GM12878 (cell line): ENCODE results near the gene PIR. TPM values are rescaled to one million over a fixed set of nuclear protein-coding genes. Genes with fewer than 3 reads are reported as not detected.

Source experiments
- ATAC-seq: fragments of 200-7000 bp; cut with Tn5 transposase; 3 replicates; pipeline ENCODE4 v1.9.1; 2020; ENCODE audit warnings: mild to moderate bottlenecking, moderate library complexity
- BruUV-seq: library from RNA; stranded (reverse); fragments of 400-500 nt; replicated peaks from 2 replicates; lab custom pipeline; 2021; lab: Mats Ljungman, UMichigan
- CTCF ChIA-PET: fragments of 300-600 bp; sonication (Branson Sonifier 250); formaldehyde crosslinking; extraction: SDS; loops from one replicate; lab custom pipeline; 2021; ENCODE audit warnings: inconsistent platforms; lab: Yijun Ruan, JAX
- POLR2A ChIA-PET: fragments of 350-600 bp; formaldehyde crosslinking; extraction: SDS; loops from one replicate; lab custom pipeline; 2021; ENCODE audit warnings: inconsistent platforms; lab: Charles Lee
- RAD21 ChIA-PET: fragments of 300-600 bp; sonication (Branson Sonifier 250); formaldehyde crosslinking; loops from one replicate; lab custom pipeline; 2023; ENCODE audit warnings: antibody characterized with exemption; ENCODE audit not compliant: unreplicated experiment; lab: Charles Lee
- SMC1A ChIA-PET: fragments of 300-600 bp; sonication (Branson Sonifier 250); formaldehyde crosslinking; loops from one replicate; lab custom pipeline; 2023; ENCODE audit not compliant: unreplicated experiment, uncharacterized antibody; lab: Charles Lee
- DNase-seq: peaks from one replicate; pipeline ENCODE4 v3.0.0-alpha.2; 2011; ENCODE audit warnings: low read depth, low spot score
- FAIRE-seq: peaks from 3 replicates; lab custom pipeline; 2011; peaks lifted over from hg19 to GRCh38; lab: Jason Lieb, UNC
- H2AFZ ChIP-seq: 2 replicates; pipeline ENCODE4 v1.6.0; 2011; ENCODE audit warnings: low read depth, low read length, control low read depth; ENCODE audit not compliant: control insufficient read depth
- H3K27ac ChIP-seq: 2 replicates; pipeline ENCODE4 v1.5.1; 2011; ENCODE audit warnings: control low read depth; ENCODE audit not compliant: control insufficient read depth, insufficient read depth
- H3K27me3 ChIP-seq, 2 experiments: replicated peaks in 1 of 2; 2 replicates each; pipeline versions ENCODE4 v1.6.0 to v1.6.1; 2011; ENCODE audit warnings: low read length in 1 of 2; ENCODE audit not compliant: control insufficient read depth in 2 of 2, insufficient read depth in 2 of 2
- H3K36me3 ChIP-seq, 2 experiments: 2 replicates each; pipeline ENCODE4 v1.5.1; 2011; ENCODE audit warnings: low read length in 1 of 2; ENCODE audit not compliant: control insufficient read depth in 2 of 2, insufficient read depth in 2 of 2
- H3K4me1 ChIP-seq: 2 replicates; pipeline ENCODE4 v1.6.1; 2011; ENCODE audit warnings: mild to moderate bottlenecking, low read length, moderate library complexity, mixed read lengths; ENCODE audit not compliant: control insufficient read depth, insufficient read depth
- H3K4me2 ChIP-seq: 2 replicates; pipeline ENCODE4 v1.6.0; 2011; ENCODE audit warnings: control low read depth; ENCODE audit not compliant: control insufficient read depth, insufficient read depth
- H3K4me3 ChIP-seq: fragments of 200-600 bp; sonication (generic); 2 replicates; pipeline ENCODE4 v1.5.1; 2016
- H3K79me2 ChIP-seq: 2 replicates; pipeline ENCODE4 v1.6.0; 2011; ENCODE audit warnings: low read length; ENCODE audit not compliant: control insufficient read depth, insufficient read depth
- H3K9ac ChIP-seq: 2 replicates; pipeline ENCODE4 v1.8.0; 2011; ENCODE audit warnings: low read length, control low read depth, mixed read lengths; ENCODE audit not compliant: control insufficient read depth, insufficient read depth
- H3K9me3 ChIP-seq: replicated peaks from 3 replicates; pipeline ENCODE4 v1.5.1; 2011; ENCODE audit warnings: mild to moderate bottlenecking, low read length; ENCODE audit not compliant: control insufficient read depth, insufficient read depth
- H4K20me1 ChIP-seq: 2 replicates; pipeline ENCODE4 v1.6.0; 2011; ENCODE audit not compliant: control insufficient read depth, insufficient read depth
- BCLAF1 ChIP-seq: fragments of 450-650 bp; IDR thresholded peaks from 2 replicates; pipeline ENCODE4 v1.6.1; 2017; ENCODE audit warnings: antibody characterized with exemption, mild to moderate bottlenecking, moderate library complexity
- CEBPB ChIP-seq, 2 experiments: fragments of 150-350 bp in 1 of 2; IDR thresholded peaks; 2 replicates each; pipeline ENCODE4 v1.6.1; 2012 to 2014; ENCODE audit warnings: low read depth in 2 of 2, low read length in 2 of 2, borderline replicate concordance in 1 of 2, inconsistent platforms in 1 of 2
- CHD4 ChIP-seq: fragments of 200-600 bp; sonication (generic); IDR thresholded peaks from 2 replicates; pipeline ENCODE4 v1.6.1; 2016; ENCODE audit warnings: mild to moderate bottlenecking
- EED ChIP-seq: sonication (generic); IDR thresholded peaks from 2 replicates; pipeline ENCODE4 v1.6.1; 2016; ENCODE audit warnings: antibody characterized with exemption, low read depth
- HDAC6 ChIP-seq: fragments of 200-600 bp; sonication (generic); IDR thresholded peaks from one replicate; pipeline ENCODE4 v1.8.0; 2017; ENCODE audit warnings: antibody characterized with exemption; ENCODE audit not compliant: unreplicated experiment
- MEF2A ChIP-seq: IDR thresholded peaks from 2 replicates; pipeline ENCODE4 v1.6.1; 2011; ENCODE audit warnings: low read depth, mild to moderate bottlenecking, low read length, moderate library complexity; ENCODE audit not compliant: insufficient read depth
- NRF1 ChIP-seq: conservative IDR thresholded peaks from 2 replicates; pipeline ENCODE4 v1.6.1; 2011; ENCODE audit warnings: mild to moderate bottlenecking, low read depth, low read length, improper control_type of control experiment
- RCOR1 ChIP-seq: conservative IDR thresholded peaks from 2 replicates; pipeline ENCODE4 v1.6.1; 2012; ENCODE audit warnings: low read depth, low read length, improper control_type of control experiment
- SIX5 ChIP-seq: IDR thresholded peaks from 2 replicates; pipeline ENCODE4 v1.6.1; 2011; ENCODE audit warnings: mild to moderate bottlenecking, low read depth, low read length, moderate library complexity; ENCODE audit not compliant: severe bottlenecking
- SREBF1 ChIP-seq: IDR thresholded peaks from 2 replicates; pipeline ENCODE4 v1.6.1; 2012; ENCODE audit warnings: mild to moderate bottlenecking, low read length
- TARDBP ChIP-seq: IDR thresholded peaks from 2 replicates; pipeline ENCODE4 v1.6.1; 2016; ENCODE audit warnings: borderline replicate concordance
- TCF3 ChIP-seq: IDR thresholded peaks from 2 replicates; pipeline ENCODE4 v1.6.1; 2012; ENCODE audit warnings: low read depth, mild to moderate bottlenecking, low read length, borderline replicate concordance; ENCODE audit not compliant: insufficient read depth
- WRNIP1 ChIP-seq: IDR thresholded peaks from 2 replicates; pipeline ENCODE4 v1.6.1; 2011; ENCODE audit warnings: low read depth, low read length, improper control_type of control experiment, borderline replicate concordance
- ZBTB33 ChIP-seq: fragments of 450-650 bp; IDR thresholded peaks from 2 replicates; pipeline ENCODE4 v1.6.1; 2017; ENCODE audit warnings: mild to moderate bottlenecking
- WGBS: methylation state at CpG from one replicate; pipeline ENCODE4 v1.1.6; 2016; ENCODE audit warnings: low lambda C conversion rate; ENCODE audit not compliant: insufficient replicate concordance, insufficient coverage; ENCODE audit errors: missing lambda C conversion rate; 5-methylcytosine and 5-hydroxymethylcytosine counted together
- in situ Hi-C: fragments of 300-500 bp; cut with MboI; formaldehyde crosslinking; loops from 9 replicates; pipeline ENCODE4 v1.14.3; 2018; ENCODE audit warnings: mixed read lengths
- intact Hi-C: fragments of 100-400 bp; cut with micrococcal nuclease; formaldehyde crosslinking; loops from one replicate; pipeline ENCODE4 v1.14.2; 2022; ENCODE audit not compliant: unreplicated experiment
- polyA plus RNA-seq, 11 experiments: library from polyadenylated mRNA; depleted of rRNA in 4 of 11; unstranded in 6 of 11; stranded (reverse) in 5 of 11; fragments of >200 nt; fragmentation: Nextera tagmentation in 4 of 11; fragmentation: Illumina TruSeq in 1 of 11; extraction: Ambion mirVana in 4 of 11; extraction: Trizol in 1 of 11; gene quantifications; 1 replicate in 1 of 11; 2 replicates in 10 of 11; pipeline versions ENCODE4 v1.2.1 to v1.2.3, GENCODE V29; 2011 to 2016; ENCODE audit warnings: inconsistent platforms in 2 of 11, missing spikeins in 2 of 11, low read depth in 1 of 11
- total RNA-seq, 4 experiments: library from RNA; depleted of rRNA in 3 of 4; stranded (reverse); fragments of >200 nt in 3 of 4; fragmentation: Illumina TruSeq in 1 of 4; extraction: Trizol in 1 of 4; gene quantifications; 2 replicates each; pipeline versions ENCODE4 v1.2.1 to v1.2.3, GENCODE V29; 2013 to 2021
- TF ChIP-seq, protein P1 (sequence below): IDR thresholded peaks from 2 replicates; pipeline ENCODE4 v1.6.1; 2012; ENCODE audit warnings: low read depth, low read length, improper control_type of control experiment

Gene PIR
- total and polyA plus RNA-seq, 10 of the 15 experiments (the other 5 are each of a cell fraction or from before 2014, with no cell fraction given), result 3.8 to 16.5 (median 7.3) TPM

GRCh38 chrX:15416133-15416993 is 76.8 kb downstream of the PIR start:
- ChIA-PET SMC1A (interaction anchor here (0.8 to 0.9 kb wide), 2 partner anchors 20 to 36 kb away, joined by 3 read pairs; no protein-coding TSS in a partner anchor), POLR2A (no interaction called here), RAD21 (no interaction called here), CTCF (interaction anchor here (0.5 to 0.6 kb wide), 2 partner anchors 13 to 101 kb away, joined by 5 to 7 read pairs; no protein-coding TSS in a partner anchor)
- DNase-seq (no peak), FAIRE-seq (no peak), ATAC-seq (peak; percentile 80)
- no peak overlapping the region for H3K27ac ChIP-seq
- H3K9ac ChIP-seq, result no peak overlapping the region
- H2AFZ ChIP-seq, result no peak overlapping the region
- no peak overlapping the region for H3K4me3 ChIP-seq
- no peaks in the 10 kb centered on the region for H3K36me3 ChIP-seq
- no peaks in the 10 kb centered on the region for H3K79me2 ChIP-seq
- 40% methylated on average over 10 of the region's 10 CpGs for WGBS
- intact Hi-C loops (no loop called here), in situ Hi-C loops (no loop called here)
- H3K9me3 ChIP-seq, result peaks cover 3% of the 10 kb centered on the region; the same call in 2 of the 3 replicates
- no TSS peak for BruUV-seq
- H3K27me3 ChIP-seq, result no peaks in the 10 kb centered on the region; a peak in 1 of 4 replicates
- H4K20me1 ChIP-seq, result no peaks in the 10 kb centered on the region
- TF ChIP-seq TCF3 (no peak), TARDBP (no peak), HDAC6 (no peak), CEBPB (IDR thresholded peaks at IDR 0.05; ENCODE audit: borderline replicate concordance in 1 of 2, low read depth in 2 of 2, low read length in 2 of 2) (no peak), BCLAF1 (no peak), CHD4 (no peak), SIX5 (no peak), SREBF1 (no peak), NRF1 (no peak), WRNIP1 (no peak), RCOR1 (no peak), EED (no peak), ZBTB33 (no peak), MEF2A (no peak)
- TF ChIP-seq, protein P1, sequence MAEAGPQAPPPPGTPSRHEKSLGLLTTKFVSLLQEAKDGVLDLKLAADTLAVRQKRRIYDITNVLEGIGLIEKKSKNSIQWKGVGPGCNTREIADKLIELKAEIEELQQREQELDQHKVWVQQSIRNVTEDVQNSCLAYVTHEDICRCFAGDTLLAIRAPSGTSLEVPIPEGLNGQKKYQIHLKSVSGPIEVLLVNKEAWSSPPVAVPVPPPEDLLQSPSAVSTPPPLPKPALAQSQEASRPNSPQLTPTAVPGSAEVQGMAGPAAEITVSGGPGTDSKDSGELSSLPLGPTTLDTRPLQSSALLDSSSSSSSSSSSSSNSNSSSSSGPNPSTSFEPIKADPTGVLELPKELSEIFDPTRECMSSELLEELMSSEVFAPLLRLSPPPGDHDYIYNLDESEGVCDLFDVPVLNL, result no peak
- no peaks in the 10 kb centered on the region for H3K4me1 ChIP-seq
- H3K4me2 ChIP-seq, result no peak overlapping the region
